GM21717 (cell line): ENCODE data around the gene CFAP300.

Source experiments
- ATAC-seq: cut with Tn5 transposase; IDR thresholded peaks from one replicate; pipeline ENCODE4 v1.9.1; 2021; ENCODE audit warnings: mild to moderate bottlenecking, moderate library complexity; ENCODE audit not compliant: unreplicated experiment

CFAP300 gene

GRCh38 chr11:102047305-102047924 lies at the start of gene CFAP300:
Gene CFAP300 (plus strand): TSS chr11:102047437. CDS start chr11:102047471, 34 bp downstream.
- ATAC-seq: peak; percentile 49

GRCh38 chr11:102001657-102002338 lies 45.4 kb upstream of the CFAP300 start:
- ATAC-seq: no peak

DNA sequence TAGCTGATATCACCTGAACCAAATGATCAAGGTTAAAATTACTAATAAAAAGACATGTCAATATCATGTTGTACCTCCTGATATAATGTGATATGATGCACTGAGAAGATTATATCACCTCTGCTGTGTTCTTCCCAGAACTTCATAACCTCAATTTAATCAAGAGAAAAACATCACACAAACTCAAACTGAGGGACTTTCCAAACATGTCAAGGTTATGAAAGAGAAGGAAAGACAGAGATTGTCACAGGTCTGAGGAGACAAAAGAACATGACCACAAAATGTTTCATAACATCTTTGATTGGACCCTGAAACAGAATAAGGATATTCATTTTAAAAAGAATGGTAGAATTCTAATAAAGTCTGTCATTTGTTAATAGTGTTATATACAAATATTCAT lies 43.0 kb upstream of the CFAP300 start:
- ATAC-seq: no peak

DNA sequence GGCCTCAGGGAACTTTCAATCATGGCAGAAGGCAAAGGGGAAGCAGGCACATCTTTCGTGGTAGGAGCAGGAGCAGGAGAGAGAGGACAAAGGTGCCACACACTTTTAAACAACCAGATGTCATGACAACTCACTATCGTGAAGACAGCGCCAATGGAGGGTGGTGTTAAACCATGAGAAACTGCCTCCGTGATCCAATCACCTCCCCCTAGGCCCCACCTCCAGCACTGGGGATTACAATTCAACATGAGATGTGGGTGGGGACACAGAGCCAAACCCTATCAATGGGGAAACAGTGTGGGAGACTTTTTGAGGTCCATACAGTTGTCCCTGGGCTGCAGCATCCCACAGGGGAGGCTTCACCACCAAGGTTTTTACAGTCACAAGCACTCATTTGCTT lies 41.9 kb upstream of the CFAP300 start:
- ATAC-seq: no peak

DNA sequence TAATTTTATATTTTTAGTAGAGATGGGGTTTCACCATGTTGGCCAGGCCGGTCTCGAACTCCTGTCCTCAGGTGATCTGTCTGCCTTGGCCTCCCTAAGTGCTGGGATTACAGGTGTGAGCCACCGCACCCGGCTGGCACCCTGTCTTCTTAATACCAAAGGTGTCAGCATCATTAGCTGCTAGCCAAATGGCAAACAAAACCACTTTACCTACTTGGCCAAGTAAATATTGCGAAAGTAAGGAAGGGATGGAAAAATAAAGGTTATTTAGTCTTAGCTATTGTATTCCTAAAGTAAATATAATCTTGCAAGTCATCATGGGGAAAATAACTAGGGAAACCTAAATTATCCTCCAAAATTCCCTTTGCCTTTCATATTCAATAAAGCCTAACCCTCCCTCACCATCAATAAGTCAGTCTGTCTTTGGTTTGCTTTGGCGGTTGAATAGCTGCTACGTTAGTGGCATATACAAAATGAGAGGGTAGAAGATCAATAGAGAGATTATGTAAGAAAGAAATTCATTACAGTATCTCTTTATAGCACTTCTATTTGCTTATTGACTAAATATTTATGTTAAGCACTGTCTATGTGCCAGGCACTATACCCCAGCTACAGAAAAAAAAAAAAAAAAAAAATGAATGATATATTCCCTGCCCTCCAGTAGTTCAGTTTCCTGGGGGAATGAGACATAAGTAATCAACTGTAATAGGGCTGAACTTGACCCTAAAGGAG lies 40.2 kb upstream of the CFAP300 start:
- no peak for ATAC-seq

- ATAC-seq: peak; percentile 74
Measured at GRCh38 chr11:102007567-102008437, 39.4 kb upstream of the CFAP300 start.

- ATAC-seq: no peak
Measured at GRCh38 chr11:102010776-102011494, 36.3 kb upstream of the CFAP300 start.

DNA sequence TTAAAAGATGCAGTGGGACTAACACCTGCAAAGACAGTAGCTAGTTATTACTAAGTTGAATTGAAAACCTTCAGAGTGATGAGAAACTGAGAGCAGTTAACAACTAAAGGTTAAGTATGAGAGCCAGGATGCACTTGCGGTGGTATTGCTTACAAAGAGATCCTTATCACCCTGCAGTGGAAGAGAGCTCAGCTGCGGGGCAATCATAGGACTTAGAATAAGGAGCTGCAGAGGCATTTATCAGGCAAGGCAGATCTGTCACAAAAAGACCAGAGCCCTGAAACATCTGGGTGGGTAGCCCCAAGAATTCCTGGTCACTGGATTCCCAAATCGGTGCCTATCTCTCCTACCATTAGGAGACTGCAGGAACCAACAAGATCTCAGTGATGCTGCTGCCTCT lies 34.3 kb upstream of the CFAP300 start:
- no peak for ATAC-seq

GRCh38 chr11:102014756-102015155 lies 32.5 kb upstream of the CFAP300 start:
- no peak for ATAC-seq

DNA sequence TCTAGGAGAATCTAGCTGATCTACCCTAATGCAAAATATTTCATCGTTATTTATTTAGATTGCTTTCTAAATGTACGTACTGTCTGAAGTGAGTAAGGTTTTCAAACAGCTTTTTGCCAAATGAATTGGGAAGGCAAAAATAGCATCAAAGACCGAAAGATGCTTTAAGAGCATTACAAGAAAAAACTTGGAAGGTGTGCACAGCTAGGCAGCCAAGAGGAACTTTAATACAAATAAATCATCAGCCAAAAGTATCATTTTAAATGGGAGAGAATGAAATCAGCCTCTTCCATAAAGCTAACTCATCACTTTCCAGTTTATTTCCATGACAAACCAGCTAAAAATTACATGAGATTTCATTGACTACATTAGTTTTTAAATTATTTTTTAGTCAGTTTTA lies 30.2 kb upstream of the CFAP300 start:
- ATAC-seq: no peak

DNA sequence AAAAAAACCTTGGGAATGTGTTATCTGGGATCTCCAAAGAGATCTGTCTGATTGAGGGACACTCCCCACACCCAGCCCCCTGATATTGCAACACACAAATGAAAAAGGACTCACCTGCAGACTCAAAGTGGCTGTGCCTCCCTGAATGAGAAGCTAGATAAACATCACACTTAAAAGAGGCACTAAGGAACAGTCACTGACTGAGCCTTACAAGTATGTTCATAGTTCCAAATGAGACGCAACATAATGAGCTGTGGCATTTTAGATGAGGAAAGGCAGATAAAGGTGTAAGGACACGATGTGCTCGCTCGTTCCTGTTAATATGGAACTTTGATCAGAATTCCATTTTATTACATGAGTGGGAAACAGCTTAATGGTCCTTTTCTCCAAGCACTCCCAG lies 21.0 kb upstream of the CFAP300 start:
- no peak for ATAC-seq

GRCh38 chr11:102026959-102027358 lies 20.3 kb upstream of the CFAP300 start:
- no peak for ATAC-seq

DNA sequence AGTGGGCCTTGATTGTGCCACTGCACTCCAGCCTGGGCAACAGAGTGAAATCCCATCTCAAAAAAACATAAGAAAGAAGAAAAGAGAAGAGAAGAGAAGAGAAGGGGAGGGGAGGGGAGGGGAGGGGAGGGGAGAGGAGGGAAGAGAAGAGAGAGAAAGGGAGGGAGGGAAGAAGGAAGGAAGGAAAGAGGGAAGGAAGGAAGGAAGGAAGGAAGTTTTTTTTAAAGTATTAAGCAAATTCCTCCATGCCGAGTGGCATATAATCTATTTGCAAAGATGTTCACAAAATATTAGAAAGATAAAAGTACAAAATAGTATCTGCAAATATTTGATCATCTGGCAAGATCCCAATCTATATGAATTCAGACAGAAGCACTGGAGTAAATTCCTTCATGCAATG lies 10.5 kb upstream of the CFAP300 start:
- ATAC-seq: no peak

DNA sequence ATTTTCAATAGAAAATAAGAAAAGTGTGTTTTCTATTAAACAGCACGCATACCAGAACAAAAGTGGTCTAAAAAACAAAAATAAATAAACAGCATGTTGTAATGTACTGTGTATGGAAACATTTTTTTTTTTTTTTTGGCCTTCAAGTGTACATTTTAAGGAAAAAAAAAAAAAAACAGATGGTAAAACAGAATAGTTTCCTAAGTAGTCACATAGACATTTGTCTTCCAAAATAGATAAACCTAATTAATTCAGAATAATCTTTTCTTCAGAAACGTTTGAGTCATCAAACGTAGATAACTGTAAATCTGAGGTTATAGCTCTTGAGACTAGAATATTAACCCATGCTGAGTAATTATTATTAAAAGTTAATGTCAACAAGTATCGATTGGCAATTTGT lies 396 bp upstream of the CFAP300 start:
- ATAC-seq: no peak

- no peak for ATAC-seq
Measured at GRCh38 chr11:102050927-102051575, 3.8 kb downstream of the CFAP300 start.

DNA sequence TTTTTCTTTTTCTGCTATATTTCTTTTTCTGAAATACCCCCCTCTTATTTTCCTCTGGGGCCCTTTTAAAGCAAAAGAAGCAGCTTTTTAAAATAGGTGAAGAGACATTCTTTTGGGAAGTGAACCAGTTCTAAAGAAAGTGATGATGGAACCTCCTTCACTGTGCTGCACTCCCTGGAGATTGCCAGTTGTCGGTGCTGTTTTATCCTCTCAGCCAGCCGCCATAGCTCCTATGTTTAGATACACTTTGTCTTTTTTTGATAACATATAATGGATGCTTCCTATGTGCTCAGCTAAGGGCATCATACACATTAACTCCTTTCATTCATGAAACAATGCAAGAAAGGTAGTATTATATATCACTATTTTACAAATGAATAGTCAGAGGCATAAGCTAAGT lies 14.0 kb downstream of the CFAP300 start:
- no peak for ATAC-seq

GRCh38 chr11:102062106-102062505 lies 14.9 kb downstream of the CFAP300 start:
- ATAC-seq: no peak

DNA sequence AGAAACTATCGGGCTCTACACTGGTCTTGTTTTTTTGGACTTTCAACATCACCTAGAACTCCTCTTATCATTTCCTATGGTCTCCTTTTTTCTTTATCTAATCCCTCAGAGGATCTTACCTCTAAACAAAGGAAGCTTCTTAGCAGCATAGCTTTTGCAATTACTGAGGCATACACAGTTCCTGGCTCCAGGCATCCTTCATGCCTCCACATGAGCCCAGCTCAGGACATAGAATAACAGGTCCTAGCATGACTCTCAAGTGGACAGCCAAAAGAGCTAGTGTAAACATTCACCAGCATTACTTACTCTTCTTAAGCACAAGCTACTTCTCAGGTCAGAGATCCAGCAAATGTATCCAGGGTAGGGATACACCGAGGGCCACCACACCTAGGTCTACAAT lies 17.1 kb downstream of the CFAP300 start:
- ATAC-seq: no peak

DNA sequence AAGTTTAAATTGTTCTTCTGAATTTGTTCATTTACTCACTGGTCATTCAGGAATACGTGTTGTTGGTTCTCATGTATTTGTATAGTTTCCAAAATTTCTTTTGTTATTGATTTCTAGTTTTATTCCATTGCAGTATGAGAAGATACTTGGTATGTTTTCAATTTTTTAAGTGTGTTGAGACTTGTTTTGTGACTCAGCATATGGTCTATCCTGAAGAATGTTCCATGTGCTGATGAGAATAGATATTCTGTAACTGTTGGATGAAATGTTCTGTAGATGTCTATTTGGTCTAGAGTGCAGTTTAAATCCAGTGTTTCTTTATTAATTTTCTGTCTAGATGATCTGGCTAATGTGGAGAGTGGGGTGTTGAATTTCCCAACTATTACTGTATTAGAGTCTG lies 23.5 kb downstream of the CFAP300 start:
- ATAC-seq: no peak
